Measurements from ENCODE around the gene ETFBKMT. TPM values are rescaled to one million over a fixed set of nuclear protein-coding genes. Genes with fewer than 3 reads are reported as not detected.

Gene ETFBKMT
- total RNA-seq, 1 experiment from 2014 or later: 2.0 TPM

- no peak for DNase-seq (ENCODE audit: low spot score)
- Mint-ChIP-seq H3K9me3 (no peaks in the 10 kb centered on the region), H3K4me3 (no peak overlapping the region), H3K27me3 (ENCODE audit: low read depth) (no peaks in the 10 kb centered on the region), H3K4me1 (peaks cover 1% of the 10 kb centered on the region; the same call in 1 of the 2 replicates), H3K36me3 (no peaks in the 10 kb centered on the region), H3K27ac (no peak overlapping the region)
- no peak for TF ChIP-seq RELA (CRISPR knock-in tag; IDR thresholded peaks at IDR 0.05; ENCODE audit: borderline replicate concordance)
- no peak for TF ChIP-seq ATF6 (CRISPR knock-in tag; IDR thresholded peaks at IDR 0.05)
- no peak for TF ChIP-seq JUN (CRISPR knock-in tag; IDR thresholded peaks at IDR 0.05)
- TF ChIP-seq EMX1 (CRISPR knock-in tag; IDR thresholded peaks at IDR 0.05): no peak
- no peak for ATAC-seq
- ChIA-PET CTCF (interaction anchor here (0.6 kb wide), 1 partner anchor 1084 kb away, joined by 3 read pairs; no protein-coding TSS in a partner anchor), POLR2A (no interaction called here)
Measured at GRCh38 chr12:31641509-31642090, 17.9 kb upstream of the ETFBKMT start.

GRCh38 chr12:31644536-31644935 is 15.0 kb upstream of the ETFBKMT start:
- no peak overlapping the region for H3K4me3 Mint-ChIP-seq
- ATAC-seq (no peak), DNase-seq (ENCODE audit: low spot score) (no peak)
- peaks cover 5% of the 10 kb centered on the region; the same call in 1 of the 2 replicates for H3K4me1 Mint-ChIP-seq
- H3K9me3 Mint-ChIP-seq: no peaks in the 10 kb centered on the region
- no peak for TF ChIP-seq ATF2 (CRISPR knock-in tag; IDR thresholded peaks at IDR 0.05; ENCODE audit: borderline replicate concordance, low read depth)
- no peak for TF ChIP-seq ZNF219 (CRISPR knock-in tag; IDR thresholded peaks at IDR 0.05; ENCODE audit: borderline replicate concordance)
- TF ChIP-seq STAT6 (CRISPR knock-in tag; conservative IDR thresholded peaks at IDR 0.05; ENCODE audit: low read depth): no peak
- no peak for TF ChIP-seq ZNF281 (CRISPR knock-in tag; IDR thresholded peaks at IDR 0.05)
- TF ChIP-seq ZBTB21 (CRISPR knock-in tag; IDR thresholded peaks at IDR 0.05; ENCODE audit: borderline replicate concordance): no peak
- no peak for TF ChIP-seq TEAD4 (CRISPR knock-in tag; IDR thresholded peaks at IDR 0.05)
- no peak for TF ChIP-seq SOX15 (CRISPR knock-in tag; IDR thresholded peaks at IDR 0.05)
- ChIA-PET CTCF (no interaction called here), POLR2A (no interaction called here)
- H3K27ac Mint-ChIP-seq: no peak overlapping the region; the same call in 1 of the 2 replicates
- no peaks in the 10 kb centered on the region for H3K36me3 Mint-ChIP-seq
- no peaks in the 10 kb centered on the region for H3K27me3 Mint-ChIP-seq (ENCODE audit: low read depth)

GRCh38 chr12:31645924-31646323 is 13.6 kb upstream of the ETFBKMT start:
- CTCF ChIA-PET: interaction anchor here (0.6 to 0.8 kb wide), 2 partner anchors 243 to 364 kb away, joined by 3 read pairs; no protein-coding TSS in a partner anchor
- ATAC-seq (no peak), DNase-seq (ENCODE audit: low spot score) (no peak)
- Mint-ChIP-seq H3K4me1 (peaks cover 5% of the 10 kb centered on the region; the same call in 1 of the 2 replicates), H3K4me3 (no peak overlapping the region), H3K27ac (no peak overlapping the region; the same call in 1 of the 2 replicates), H3K27me3 (ENCODE audit: low read depth) (no peaks in the 10 kb centered on the region), H3K9me3 (no peaks in the 10 kb centered on the region), H3K36me3 (no peaks in the 10 kb centered on the region)
- POLR2A ChIA-PET: no interaction called here
- no peak for TF ChIP-seq ARID4B (CRISPR knock-in tag; IDR thresholded peaks at IDR 0.05; ENCODE audit: borderline replicate concordance)

All from WTC11 (cell line).